Ammon's horn (tissue), 1 donor: ENCODE data around the gene AP1S3.
"Not testable (repeated sequence)": the region's sequence is repeated elsewhere in the genome, so short reads cannot be mapped to it uniquely, and the experiment has no call there.

ENCODE experiments used
- DNase-seq: peaks from one replicate; pipeline ENCODE4 v3.0.0-alpha.2; 2016; ENCODE audit warnings: low spot score

Gene AP1S3

DNA sequence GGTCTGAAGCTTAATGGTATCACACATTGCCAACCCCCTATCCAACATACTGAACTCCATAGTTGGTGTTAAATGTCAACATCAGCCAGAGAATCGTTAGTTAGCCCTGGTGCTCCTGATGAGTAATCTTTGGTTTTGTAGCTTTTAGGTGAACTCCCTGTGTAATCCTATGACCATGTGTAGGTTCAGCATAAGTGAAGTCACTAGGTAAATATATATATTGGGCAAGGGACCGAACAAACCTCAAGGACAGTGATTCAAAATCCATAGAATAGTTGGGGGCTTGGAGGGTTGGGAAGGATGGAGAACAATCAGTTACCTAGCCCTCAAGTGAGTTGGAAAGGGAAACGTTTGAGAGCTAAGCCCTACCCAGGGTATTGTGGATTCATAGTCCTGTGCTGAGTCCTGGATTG lies 16.0 kb upstream of the AP1S3 start:
- no peak for DNase-seq

DNA sequence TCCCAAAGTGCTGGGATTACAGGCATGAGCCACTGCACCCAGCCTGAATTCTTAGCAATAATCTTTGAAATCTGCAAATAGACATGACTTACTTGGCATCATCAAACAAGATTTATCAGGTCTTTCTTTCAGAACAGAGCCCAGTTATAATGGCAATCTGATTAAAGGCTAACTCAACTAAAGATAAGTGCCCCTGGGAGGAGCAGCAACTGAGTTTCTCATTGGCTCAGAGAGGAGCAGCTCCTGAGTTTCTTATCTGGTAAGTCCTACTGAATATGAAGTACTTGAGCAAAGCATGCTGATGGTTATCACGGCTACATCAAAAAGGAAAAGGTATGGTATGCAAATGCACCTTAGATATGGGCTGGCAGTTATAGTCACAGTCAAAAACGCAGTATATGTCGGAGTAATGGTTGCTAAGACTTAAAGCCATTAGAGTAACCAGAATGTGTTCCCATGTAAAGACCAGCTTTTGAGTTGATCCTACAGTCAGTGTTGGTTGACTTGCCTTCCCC lies 15.0 kb upstream of the AP1S3 start:
- DNase-seq = no peak

DNA sequence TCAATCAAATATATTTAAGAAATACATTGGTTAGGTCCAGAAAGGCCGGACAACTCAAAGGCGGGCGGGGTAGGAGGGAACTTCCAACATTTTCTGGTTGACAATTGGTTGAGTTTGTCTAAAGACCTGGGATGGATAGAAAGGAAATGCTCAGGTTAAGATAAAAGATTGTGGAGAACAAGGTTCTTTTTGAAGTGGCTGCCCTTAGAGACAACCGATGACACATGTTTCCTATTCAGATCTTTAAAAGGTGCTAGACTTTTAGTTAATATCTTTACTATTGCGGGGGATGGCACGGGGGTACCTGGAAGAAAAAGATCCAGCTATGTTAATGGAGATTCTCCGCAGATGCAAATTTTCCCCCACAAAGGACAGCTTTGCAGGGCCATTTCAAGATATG lies 10.0 kb upstream of the AP1S3 start:
- no peak for DNase-seq

DNA sequence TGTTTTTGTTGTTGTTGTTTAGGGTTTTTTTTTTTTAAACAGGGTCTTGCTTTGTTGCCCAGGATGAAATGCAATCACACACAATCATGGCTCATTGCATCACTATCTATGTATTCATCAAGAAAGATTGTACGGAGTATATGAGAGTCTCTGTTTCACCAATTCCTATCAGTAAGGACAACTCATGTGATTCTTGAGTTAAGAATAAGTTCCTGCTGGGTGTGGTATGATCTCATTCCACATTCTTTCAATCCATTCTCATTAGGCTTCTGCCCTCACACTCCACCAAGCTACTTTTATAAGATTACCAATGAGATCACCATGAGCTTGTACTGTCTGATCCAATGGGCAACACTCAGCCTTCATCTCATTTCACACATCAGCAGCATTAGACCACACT lies 9.1 kb upstream of the AP1S3 start:
- DNase-seq = no peak

DNA sequence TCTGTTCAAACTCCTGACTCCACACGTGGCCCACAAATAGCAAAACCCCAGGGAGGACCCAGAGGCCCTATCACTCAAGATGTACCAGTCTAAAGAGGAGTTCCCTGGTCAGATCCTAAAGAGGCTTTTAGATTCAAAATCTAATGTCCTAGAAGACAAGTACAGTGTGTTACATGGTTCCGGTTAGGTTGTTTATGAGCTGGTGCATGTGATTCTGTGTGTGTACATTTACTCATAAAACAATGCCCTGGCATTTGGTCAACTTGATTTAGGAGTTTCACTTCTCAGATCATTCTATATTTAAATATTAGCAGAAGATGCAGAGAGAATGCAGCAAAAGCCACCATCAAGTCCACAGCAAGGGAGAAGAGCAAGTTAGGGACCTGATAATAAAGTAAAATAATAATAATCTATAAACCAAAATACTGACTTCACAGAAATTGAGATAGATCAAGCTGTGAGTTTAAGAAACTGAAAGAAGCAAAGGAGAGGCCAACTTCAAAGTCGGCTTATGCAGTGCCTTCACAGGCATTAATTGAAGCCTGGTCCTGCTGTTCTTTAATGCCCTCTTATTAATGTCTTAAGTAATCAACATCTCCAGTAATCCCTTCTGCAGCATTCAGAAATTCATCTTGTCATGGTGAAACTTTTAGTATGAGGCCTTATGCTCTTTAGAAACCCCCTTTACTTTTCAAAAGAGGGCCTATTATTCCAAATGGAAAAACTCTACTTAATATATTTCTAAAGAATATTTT lies 4.2 kb upstream of the AP1S3 start:
- no peak for DNase-seq

DNA sequence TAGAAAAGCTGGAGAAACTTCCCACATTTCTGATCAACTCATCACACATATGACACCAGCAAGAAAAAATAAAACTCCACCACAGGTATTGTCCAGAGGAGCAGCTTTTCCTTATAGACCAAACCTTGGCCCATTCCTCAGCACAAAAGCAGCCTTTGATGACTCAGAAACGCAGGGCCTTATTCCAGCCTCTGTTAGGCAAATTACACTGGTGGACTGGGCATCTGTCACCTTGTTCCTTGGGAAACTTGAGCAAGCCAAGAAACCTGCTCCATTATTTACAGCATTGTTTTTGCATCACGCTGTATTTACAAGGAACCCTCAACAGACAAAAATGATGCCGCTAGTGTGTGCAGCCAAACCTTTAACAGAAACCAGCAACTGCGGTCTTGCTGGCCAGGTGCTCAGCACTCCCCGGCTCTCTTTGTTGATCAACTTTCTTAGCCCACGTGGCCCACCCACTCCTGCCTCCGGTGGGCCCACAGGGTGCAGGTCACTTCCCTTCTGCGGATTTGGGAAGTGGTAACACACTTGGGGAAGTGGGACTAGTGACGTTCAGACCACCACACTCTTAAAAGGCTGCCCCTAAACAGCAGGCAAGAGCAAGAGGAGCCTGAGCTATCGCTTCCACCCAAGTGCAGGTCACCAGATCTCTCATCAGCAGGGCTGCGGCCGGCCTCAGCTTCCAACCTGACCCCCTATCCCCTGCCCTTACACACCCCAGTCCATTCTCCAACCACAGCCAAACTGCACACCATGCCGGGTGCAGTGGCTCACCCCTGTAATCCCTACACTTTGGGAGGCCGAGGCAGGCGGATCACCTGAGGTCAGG lies 1.5 kb downstream of the AP1S3 start:
- no peak for DNase-seq

DNA sequence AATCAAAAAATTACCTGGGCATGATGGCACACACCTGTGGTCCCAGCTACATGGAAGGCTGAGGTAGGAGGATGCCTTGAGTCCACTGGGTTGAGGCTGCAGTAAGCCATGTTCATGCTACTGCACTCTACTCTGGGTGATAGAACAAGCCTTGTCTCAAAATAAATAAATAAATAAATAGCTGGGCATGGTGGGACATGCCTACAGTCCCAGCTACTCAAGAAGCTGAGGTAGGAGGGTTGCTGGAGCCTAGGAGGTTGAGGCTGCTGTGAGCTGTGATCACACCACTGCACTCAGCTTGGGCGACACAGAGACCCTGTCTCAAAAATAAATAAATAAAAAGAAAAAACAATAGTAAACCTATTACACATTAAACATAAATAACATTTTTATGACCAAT lies 3.0 kb downstream of the AP1S3 start:
- no peak for DNase-seq

DNA sequence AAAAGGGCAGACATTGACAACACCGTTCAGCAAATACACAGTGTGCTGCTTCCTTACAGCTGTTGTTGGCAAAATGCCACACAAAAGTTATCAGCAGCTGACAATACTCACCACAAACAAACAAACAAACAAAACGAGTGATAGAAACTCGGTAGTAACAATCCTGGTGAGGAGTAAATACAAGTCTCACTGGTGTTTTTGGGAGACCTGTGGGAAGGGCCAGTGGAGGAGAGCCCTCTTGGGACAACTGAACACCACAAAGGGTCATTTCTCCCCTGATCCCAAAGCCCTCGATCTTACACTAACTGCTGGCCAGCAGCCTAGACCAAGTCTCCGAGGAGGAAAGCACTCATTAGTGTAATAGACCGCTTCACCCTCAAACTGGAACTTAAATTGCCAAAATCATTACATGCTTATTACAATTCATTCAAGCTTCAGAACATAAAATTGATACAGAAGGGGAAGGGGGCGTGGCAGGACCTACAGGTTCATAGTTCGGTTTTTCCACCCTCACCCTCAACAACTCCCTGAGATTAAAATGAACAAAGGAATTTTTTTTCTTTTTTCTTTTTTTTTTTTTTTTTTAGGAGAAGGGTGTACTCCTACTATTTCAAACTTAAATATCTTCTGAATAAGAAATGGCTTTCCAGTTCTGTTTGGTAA lies 5.0 kb downstream of the AP1S3 start:
- no peak for DNase-seq

DNA sequence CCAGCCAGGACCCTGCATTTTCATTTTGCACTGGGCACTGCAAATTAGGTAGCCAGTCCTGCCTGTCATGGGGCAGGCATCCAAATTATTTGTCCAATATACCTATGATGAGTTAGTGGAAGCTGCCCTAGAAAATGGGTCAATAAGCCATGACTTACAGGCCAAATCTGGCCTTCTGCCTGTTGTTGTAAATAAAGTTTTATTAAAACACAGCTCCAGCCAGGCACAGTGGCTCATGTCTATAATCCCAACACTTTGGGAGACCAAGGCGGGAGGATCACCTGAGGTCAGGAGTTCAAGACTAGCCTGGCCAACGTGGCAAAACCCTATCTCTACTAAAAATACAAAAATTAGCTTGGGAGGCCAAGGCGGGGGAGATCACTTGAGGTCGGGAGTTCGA lies 8.3 kb downstream of the AP1S3 start:
- no peak for DNase-seq

DNA sequence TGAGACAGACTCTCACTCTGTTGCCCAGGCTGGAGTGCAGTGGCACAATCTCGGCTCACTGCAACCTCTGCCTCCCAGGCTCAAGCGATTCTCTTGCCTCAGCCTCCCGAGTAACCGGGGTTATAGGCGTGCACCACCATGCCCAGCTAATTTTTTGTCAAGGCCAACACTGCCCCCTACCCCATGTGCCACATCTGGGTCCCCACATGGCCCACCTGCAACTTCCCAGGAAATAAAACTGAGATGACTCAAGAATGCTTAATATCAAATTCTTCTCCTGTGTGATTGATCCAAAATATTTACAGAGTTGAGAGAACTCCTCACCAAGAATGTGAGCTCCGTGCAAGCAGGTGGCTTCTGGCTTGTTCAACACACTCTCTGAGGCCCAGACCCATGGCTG lies 9.1 kb downstream of the AP1S3 start:
- DNase-seq = no peak

DNA sequence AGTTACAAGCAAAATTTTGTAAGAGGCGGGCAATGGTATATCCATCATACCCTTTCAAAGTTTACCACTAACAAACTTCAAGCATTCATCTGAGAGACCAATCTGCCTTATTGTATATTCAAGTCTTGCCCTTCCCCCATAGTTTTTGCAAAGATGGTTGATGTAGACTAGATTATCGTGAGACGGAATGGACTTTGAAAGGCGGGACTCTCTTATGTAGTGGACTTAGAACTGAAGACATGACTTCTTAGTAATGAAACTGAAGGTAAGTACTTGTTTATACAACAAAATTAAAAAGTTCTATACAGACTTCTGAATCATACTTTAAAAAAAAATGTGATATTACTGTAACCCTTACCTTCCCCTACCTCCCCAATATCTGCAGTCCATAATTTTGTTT lies 10.4 kb downstream of the AP1S3 start:
- DNase-seq = no peak

DNA sequence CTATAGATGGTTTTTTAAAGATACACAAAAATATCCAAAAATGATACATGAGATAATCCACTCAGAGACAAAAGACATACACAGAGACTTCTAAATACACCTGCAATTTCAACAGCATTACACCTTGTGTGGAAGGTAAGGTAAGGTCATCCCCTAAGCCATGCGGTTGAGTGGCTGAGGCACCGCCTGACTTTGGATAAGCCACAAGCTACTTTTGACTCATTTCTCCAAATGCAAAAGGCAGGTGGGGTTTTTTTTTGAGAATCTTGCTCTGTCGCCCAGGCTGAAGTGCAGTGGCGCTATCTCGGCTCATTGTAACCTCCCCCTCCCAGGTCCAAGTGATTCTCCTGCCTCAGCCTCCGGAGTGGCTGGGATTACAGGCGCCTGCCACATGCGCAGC lies 13.1 kb downstream of the AP1S3 start:
- no peak for DNase-seq

DNA sequence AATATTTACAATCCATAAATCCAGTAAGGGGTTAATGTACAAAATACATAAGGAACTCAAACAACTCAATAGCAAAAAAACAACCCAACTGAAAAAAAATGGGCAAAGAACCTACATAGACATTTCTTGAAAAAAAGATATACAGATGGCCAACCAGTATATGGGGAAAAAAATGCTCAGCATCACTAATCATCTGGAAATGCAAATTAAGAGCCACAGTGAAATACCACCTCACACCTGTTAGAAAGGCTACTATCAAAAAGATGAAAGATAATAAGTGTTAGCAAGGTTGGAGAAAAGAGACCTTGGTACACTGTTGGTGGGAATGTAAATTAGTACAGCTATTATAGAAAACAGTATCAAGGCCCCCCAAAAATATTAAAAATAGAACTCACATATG lies 14.6 kb downstream of the AP1S3 start:
- DNase-seq = no peak

DNA sequence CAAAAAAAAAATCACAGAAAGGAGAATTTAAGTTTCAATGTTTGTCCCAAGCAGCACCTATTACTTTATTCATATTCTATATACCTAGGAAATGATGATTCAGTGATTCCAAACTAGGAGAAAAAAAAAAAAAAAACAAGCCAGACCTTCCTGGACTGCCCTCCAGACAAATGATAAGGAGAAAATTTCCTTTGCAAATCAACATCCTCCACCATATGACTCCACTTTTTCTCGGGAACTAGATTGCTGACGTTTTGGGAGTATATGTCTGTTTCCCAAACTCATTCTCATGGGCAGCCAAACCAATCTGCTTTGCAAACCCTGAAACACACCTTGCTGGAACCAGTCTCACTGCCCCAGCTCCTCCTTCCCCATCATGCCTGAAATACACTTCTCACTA lies 16.8 kb downstream of the AP1S3 start:
- no peak for DNase-seq

DNA sequence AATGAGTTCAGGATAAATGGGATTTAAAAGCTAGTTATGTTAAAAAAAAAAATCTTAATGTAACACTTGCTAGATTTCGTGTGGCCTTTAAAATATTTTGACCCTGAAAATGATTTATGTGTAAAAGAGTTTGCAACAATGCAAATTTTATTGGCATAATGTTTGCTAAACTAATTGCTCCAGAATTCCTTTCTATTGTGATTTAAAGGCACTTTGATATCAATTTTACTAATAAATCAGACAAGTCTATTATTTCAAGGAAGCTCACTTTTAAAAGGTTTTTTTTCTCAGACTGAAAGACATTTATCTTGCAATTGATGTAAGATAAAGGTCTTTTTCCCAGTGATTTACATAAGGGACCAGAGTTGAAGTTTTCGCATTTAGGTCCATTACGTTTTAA lies 17.5 kb downstream of the AP1S3 start:
- DNase-seq = no peak

DNA sequence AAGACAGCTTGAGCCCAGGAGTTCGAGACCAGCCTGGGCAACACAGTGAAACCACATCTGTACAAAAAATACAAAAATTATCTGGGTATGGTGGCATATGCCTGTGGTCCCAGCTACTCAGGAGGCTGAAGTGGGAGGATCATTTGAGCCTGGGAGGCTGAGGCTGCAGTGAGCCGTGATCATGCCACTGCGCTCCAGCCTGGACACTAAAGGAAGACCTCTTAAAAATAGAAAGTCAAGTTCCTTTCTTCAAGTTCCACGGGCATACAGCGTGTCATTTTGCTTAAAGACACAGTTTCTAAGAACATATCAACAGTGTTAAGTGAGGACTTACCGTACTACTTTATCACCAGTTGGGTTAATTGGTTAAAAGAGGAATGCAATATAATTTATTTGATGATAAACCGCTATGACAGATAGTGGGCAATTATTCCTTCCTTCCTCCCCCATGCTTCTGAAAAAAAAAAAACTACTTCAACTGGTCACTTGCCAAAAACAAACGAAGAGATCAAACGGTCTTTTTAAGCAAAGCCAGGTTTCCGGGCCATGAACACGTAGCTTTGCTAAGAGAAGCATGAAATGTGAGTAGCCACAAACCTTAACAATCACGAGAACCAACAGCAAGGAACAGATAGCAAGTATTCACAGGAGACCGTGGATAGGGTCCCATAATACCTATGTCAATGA lies 21.4 kb downstream of the AP1S3 start:
- DNase-seq = no peak

DNA sequence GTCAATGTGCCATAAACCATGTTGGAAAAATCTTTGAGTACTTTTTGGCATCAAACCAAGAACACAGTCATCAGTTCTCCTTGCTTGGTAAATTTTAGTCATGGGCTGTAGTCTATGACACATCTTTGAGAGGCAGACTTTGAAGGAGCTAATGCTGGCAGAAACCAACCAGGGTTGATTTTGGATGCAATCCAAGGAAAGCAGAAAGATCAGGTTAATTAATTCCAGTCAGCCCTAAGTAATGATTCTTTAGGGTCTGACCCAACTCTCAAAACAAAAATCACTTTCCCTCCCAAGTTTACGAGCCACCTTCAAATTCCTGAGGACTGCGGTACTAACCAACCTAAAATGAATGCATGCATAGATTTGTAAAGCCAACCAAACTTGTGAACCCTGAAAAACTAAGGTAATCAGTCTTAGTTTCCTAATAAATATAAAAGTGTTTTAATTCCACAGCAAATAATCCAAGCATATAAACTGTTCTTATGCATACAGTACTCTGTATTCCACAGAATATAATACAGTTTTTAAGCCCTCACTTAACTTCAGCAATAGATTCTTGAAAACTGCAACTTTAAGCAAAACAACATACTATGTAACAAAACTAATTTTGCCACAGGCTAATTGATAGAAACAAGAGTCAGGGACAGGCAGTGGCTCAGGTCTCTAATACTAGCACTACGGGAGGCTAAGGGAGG lies 22.0 kb downstream of the AP1S3 start:
- no peak for DNase-seq

DNA sequence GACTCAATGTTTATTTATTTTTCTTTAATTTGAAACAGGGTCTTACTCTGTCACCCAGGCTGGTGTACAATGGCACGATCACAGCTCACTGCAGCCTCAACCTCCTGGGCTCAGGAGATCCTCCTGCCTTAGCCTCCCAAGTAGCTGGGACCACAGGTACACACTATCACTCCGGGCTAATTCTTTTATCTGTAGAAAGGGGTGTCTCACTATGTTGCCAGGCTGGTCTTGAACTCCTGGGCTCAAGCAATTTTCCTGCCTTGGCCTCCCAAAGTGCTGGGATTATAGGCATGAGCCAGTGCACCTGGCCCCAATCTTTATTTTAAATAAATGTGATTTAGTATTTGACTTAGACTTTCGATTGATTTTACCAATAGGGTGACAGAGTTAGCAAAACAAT lies 22.6 kb downstream of the AP1S3 start:
- DNase-seq = not testable (repeated sequence)

DNA sequence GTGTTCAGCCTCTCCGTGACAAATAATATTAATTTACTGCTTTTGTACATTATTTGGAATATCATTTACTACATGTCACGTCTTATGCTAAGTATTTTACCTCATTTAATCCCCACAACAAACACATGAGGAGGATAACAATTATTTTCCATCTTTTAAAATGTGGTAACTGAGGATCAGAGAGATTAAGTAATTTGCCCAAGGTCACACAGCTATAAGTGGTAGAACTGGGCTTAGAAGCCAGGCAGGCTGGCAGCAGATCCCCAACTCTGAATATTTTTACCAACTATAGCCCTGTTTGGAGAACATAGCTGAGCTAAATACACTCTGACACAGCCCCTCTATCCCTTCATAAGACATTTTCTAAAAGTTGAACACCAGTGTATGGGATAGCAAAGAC lies 24.1 kb downstream of the AP1S3 start:
- DNase-seq = no peak

DNA sequence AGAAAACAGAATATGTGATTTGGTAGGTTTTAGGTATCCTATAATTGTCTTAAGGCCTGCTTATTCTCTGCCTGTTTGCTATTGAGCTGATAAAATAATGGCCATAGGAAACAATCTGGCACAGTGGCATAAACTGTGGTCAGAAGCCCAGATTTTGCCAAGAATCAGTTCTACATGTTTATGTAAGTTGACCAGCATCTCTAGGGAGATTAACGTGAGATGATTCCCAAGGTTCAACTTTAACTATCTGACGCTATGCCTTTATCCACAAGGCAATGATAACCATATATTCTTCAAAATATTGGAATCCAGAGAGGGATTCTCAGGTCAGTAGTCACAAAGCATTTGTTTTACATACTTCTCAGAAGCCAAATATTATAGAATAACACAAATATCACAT lies 25.6 kb downstream of the AP1S3 start:
- DNase-seq = no peak

DNA sequence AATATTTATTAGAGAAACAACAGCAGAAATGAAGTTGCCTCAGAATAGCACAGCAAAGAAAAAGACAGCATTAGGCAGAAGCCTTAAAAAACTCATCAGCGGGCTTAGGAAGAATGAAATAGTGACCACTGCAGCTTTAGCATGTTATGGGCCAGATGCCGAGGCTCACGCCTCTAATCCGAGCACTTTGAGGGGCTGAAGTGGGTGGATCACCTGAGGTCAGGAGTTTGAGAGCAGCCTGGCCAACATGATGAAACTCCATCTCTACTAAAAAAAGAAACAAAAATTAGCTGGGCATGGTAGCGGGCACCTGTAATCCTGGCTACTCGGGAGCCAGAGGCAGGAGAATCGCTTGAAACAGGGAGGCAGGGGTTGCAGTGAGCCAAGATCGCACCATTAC lies 32.4 kb downstream of the AP1S3 start:
- DNase-seq = no peak

DNA sequence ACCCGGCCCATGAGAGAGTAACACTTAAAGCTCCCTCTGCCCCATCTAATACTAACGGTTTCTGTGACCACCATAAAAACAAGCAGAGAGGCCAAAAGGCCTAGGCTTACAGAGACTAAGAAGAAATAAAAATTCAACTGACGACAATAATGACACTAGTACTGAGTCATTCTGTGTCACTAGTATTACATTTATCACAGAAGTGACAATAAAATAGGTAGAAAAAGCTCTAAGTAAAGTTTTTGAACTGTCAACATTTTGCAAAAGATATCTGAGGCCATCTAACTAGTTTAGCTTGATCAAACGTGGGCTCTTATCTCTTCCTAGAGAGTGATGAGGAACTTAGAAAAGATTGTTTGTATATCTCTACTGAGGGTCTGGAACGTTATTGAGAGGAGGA lies 35.6 kb downstream of the AP1S3 start:
- no peak for DNase-seq
